ENCODE measurements around the gene OR5H14.
"Not testable (repeated sequence)": the region's sequence is repeated elsewhere in the genome, so short reads cannot be mapped to it uniquely, and the experiment has no call there.

Gene OR5H14

GRCh38 chr3:98188545-98188944 lies 41.3 kb downstream of the OR5H14 start:
- ChIA-PET POLR2A (ENCODE audit: low non-redundant PET) (no interaction called here), CTCF (interaction anchor here (0.6 kb wide), 1 partner anchor 51 kb away, joined by 3 read pairs; no protein-coding TSS in a partner anchor)
- peak; percentile 30 for TF ChIP-seq CTCF (conservative IDR thresholded peaks at IDR 0.05; ENCODE audit: low read depth)
- H3K27ac ChIP-seq = no peak overlapping the region
- peak; percentile 9 for DNase-seq (ENCODE audit: low spot score)

- DNase-seq (ENCODE audit: low spot score); POLR2A ChIA-PET (ENCODE audit: low non-redundant PET); H3K27ac ChIP-seq: not testable (repeated sequence)
- CTCF ChIA-PET = interaction anchor here (0.6 kb wide), 1 partner anchor 137 kb away, joined by 7 read pairs; no protein-coding TSS in a partner anchor
Observed at GRCh38 chr3:98190911-98191310, 43.6 kb downstream of the OR5H14 start.

GRCh38 chr3:98196293-98196692 lies 49.0 kb downstream of the OR5H14 start:
- CTCF ChIA-PET; H3K27ac ChIP-seq; POLR2A ChIA-PET (ENCODE audit: low non-redundant PET); DNase-seq (ENCODE audit: low spot score): not testable (repeated sequence)

- CTCF ChIA-PET = no interaction called here
- DNase-seq (ENCODE audit: low spot score) = no peak
- no peak overlapping the region for H3K27ac ChIP-seq
- POLR2A ChIA-PET (ENCODE audit: low non-redundant PET) = no interaction called here
- TF ChIP-seq CTCF (conservative IDR thresholded peaks at IDR 0.05; ENCODE audit: low read depth) = no peak
Observed at GRCh38 chr3:98199020-98199419, 51.7 kb downstream of the OR5H14 start.
